WTC11 (cell line): ENCODE measurements around the gene ZNF484. TPM values are rescaled to one million over a fixed set of nuclear protein-coding genes. Genes with fewer than 3 reads are reported as not detected.
"Not testable (repeated sequence)": the region's sequence is repeated elsewhere in the genome, so short reads cannot be mapped to it uniquely, and the experiment has no call there.

Source experiments
- ATAC-seq: fragments of 200-7000 bp; cut with Tn5 transposase; 2 replicates; pipeline ENCODE4 v1.10.0; 2021; ENCODE audit warnings: mild to moderate bottlenecking, moderate library complexity
- CTCF ChIA-PET: fragments of 300-600 bp; sonication (Branson Sonifier 250); formaldehyde crosslinking; loops from one replicate; lab custom pipeline; 2021; ENCODE audit warnings: antibody characterized with exemption; lab: Charles Lee
- POLR2A ChIA-PET: fragments of 350-600 bp; sonication (Branson Sonifier 250); formaldehyde crosslinking; loops from one replicate; lab custom pipeline; 2021; ENCODE audit warnings: antibody characterized with exemption; lab: Charles Lee
- DNase-seq: peaks from one replicate; pipeline ENCODE4 v3.0.0; 2021; ENCODE audit warnings: low spot score
- H3K27ac Mint-ChIP-seq: 2 replicates; pipeline ENCODE4 v1.8.0; 2021; ENCODE audit warnings: mixed read lengths
- H3K27me3 Mint-ChIP-seq: 2 replicates; pipeline ENCODE4 v1.8.0; 2021; ENCODE audit warnings: low read depth, mild to moderate bottlenecking, moderate library complexity, mixed read lengths
- H3K36me3 Mint-ChIP-seq: 2 replicates; pipeline ENCODE4 v1.8.0; 2021; ENCODE audit warnings: mixed read lengths
- H3K4me1 Mint-ChIP-seq: 2 replicates; pipeline ENCODE4 v1.8.0; 2022; ENCODE audit warnings: mixed read lengths
- H3K4me3 Mint-ChIP-seq: 2 replicates; pipeline ENCODE4 v1.8.0; 2021; ENCODE audit warnings: mild to moderate bottlenecking, moderate library complexity, mixed read lengths
- H3K9me3 Mint-ChIP-seq: 2 replicates; pipeline ENCODE4 v1.8.0; 2021; ENCODE audit warnings: mixed read lengths
- ATF6 ChIP-seq: sonication (generic); formaldehyde crosslinking; IDR thresholded peaks from 2 replicates; pipeline ENCODE4 v1.8.1; 2023; ENCODE audit warnings: mild to moderate bottlenecking, missing genetic modification reagents
- E2F4 ChIP-seq: sonication (generic); formaldehyde crosslinking; IDR thresholded peaks from 2 replicates; pipeline ENCODE4 v1.8.1; 2022; ENCODE audit warnings: low read depth, mild to moderate bottlenecking, moderate library complexity, missing genetic modification reagents, borderline replicate concordance
- GABPB1 ChIP-seq: sonication (generic); formaldehyde crosslinking; IDR thresholded peaks from 2 replicates; pipeline ENCODE4 v1.8.1; 2023; ENCODE audit warnings: mild to moderate bottlenecking, missing genetic modification reagents
- GTF2I ChIP-seq: fragments of 250-450 bp; sonication (Bioruptor Pico); conservative IDR thresholded peaks from 2 replicates; pipeline ENCODE4 v1.4.0; 2021; ENCODE audit warnings: mild to moderate bottlenecking
- IRF1 ChIP-seq: sonication (generic); formaldehyde crosslinking; IDR thresholded peaks from 2 replicates; pipeline ENCODE4 v1.8.0; 2023; ENCODE audit warnings: missing genetic modification reagents
- NFYB ChIP-seq: sonication (generic); formaldehyde crosslinking; conservative IDR thresholded peaks from 2 replicates; pipeline ENCODE4 v1.8.0; 2022; ENCODE audit warnings: low read depth, missing genetic modification reagents
- TEAD1 ChIP-seq: sonication (generic); formaldehyde crosslinking; IDR thresholded peaks from 2 replicates; pipeline ENCODE4 v1.8.0; 2022; ENCODE audit warnings: mild to moderate bottlenecking, missing genetic modification reagents
- TEAD4 ChIP-seq: sonication (generic); formaldehyde crosslinking; IDR thresholded peaks from 2 replicates; pipeline ENCODE4 v1.8.0; 2022; ENCODE audit warnings: mild to moderate bottlenecking, missing genetic modification reagents
- ZBTB43 ChIP-seq: sonication (generic); formaldehyde crosslinking; IDR thresholded peaks from 2 replicates; pipeline ENCODE4 v1.8.1; 2023; ENCODE audit warnings: mild to moderate bottlenecking, missing genetic modification reagents
- ZNF219 ChIP-seq: sonication (generic); formaldehyde crosslinking; IDR thresholded peaks from 2 replicates; pipeline ENCODE4 v1.8.0; 2023; ENCODE audit warnings: missing genetic modification reagents, mild to moderate bottlenecking, borderline replicate concordance
- ZNF317 ChIP-seq: sonication (generic); formaldehyde crosslinking; IDR thresholded peaks from 2 replicates; pipeline ENCODE4 v1.8.1; 2023; ENCODE audit warnings: low read depth, mild to moderate bottlenecking, moderate library complexity, missing genetic modification reagents, borderline replicate concordance
- total RNA-seq: library from RNA; stranded (reverse); gene quantifications from 3 replicates; pipeline ENCODE4 v1.2.3, GENCODE V29; 2021
- TF ChIP-seq, protein P1 (sequence below): sonication (generic); formaldehyde crosslinking; IDR thresholded peaks from 2 replicates; pipeline ENCODE4 v1.8.0; 2022; ENCODE audit warnings: mild to moderate bottlenecking, missing genetic modification reagents
- TF ChIP-seq, protein P2 (sequence below): sonication (generic); formaldehyde crosslinking; IDR thresholded peaks from 2 replicates; pipeline ENCODE4 v1.8.1; 2022; ENCODE audit warnings: missing genetic modification reagents, borderline replicate concordance
- TF ChIP-seq, protein P3 (sequence below): fragments of 250-450 bp; sonication (Bioruptor Pico); IDR thresholded peaks from 2 replicates; pipeline ENCODE4 v1.9.0; 2021; ENCODE audit warnings: mild to moderate bottlenecking, borderline replicate concordance

Gene ZNF484
- total RNA-seq, 1 experiment from 2014 or later = 14.1 TPM

DNA sequence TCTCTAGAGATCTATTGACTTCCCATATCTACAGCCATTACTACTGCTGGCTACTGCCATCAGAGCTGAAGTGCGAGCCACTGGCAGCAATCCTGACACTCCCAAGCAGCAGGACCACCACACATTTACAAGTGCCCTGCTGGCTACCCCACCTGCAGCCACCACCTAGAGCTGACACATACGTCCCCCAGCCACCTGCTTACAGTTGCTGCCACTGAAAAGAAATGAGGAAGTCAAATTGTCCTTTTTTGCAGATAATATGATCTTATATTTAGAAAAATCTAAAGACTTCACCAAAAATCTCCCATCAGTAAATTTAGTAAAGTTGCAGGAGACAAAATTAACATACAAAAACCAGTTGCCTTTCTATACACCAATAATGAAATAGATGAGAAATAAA, 48.4 kb downstream of the ZNF484 start:
- Mint-ChIP-seq H3K27me3 (peaks cover 8% of the 10 kb centered on the region; the same call in 1 of the 2 replicates), H3K9me3 (peaks cover 26% of the 10 kb centered on the region), H3K4me1 (no peaks in the 10 kb centered on the region), H3K36me3 (peaks cover 31% of the 10 kb centered on the region), H3K27ac (no peak overlapping the region), H3K4me3 (no peak overlapping the region)
- no peak for TF ChIP-seq GABPB1
- TF ChIP-seq, protein P1, sequence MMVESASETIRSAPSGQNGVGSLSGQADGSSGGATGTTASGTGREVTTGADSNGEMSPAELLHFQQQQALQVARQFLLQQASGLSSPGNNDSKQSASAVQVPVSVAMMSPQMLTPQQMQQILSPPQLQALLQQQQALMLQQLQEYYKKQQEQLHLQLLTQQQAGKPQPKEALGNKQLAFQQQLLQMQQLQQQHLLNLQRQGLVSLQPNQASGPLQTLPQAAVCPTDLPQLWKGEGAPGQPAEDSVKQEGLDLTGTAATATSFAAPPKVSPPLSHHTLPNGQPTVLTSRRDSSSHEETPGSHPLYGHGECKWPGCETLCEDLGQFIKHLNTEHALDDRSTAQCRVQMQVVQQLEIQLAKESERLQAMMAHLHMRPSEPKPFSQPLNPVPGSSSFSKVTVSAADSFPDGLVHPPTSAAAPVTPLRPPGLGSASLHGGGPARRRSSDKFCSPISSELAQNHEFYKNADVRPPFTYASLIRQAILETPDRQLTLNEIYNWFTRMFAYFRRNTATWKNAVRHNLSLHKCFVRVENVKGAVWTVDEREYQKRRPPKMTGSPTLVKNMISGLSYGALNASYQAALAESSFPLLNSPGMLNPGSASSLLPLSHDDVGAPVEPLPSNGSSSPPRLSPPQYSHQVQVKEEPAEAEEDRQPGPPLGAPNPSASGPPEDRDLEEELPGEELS (CRISPR knock-in tag) = no peak
- no peak for TF ChIP-seq TEAD4 (CRISPR knock-in tag)
- TF ChIP-seq IRF1 = no peak
- no peak for TF ChIP-seq E2F4 (CRISPR knock-in tag)
- ATAC-seq = no peak
- DNase-seq = no peak
- CTCF ChIA-PET = no interaction called here
- POLR2A ChIA-PET = no interaction called here

GRCh38 chr9:92825065-92825464, 52.8 kb downstream of the ZNF484 start:
- ATAC-seq, POLR2A ChIA-PET, DNase-seq, H3K27ac Mint-ChIP-seq, H3K9me3 Mint-ChIP-seq, H3K4me1 Mint-ChIP-seq, H3K27me3 Mint-ChIP-seq, H3K4me3 Mint-ChIP-seq: not testable (repeated sequence)
- CTCF ChIA-PET = interaction anchor here (1.6 kb wide), 1 partner anchor 16 kb away, joined by 5 read pairs; no protein-coding TSS in a partner anchor
- H3K36me3 Mint-ChIP-seq = peaks cover 12% of the 10 kb centered on the region

DNA sequence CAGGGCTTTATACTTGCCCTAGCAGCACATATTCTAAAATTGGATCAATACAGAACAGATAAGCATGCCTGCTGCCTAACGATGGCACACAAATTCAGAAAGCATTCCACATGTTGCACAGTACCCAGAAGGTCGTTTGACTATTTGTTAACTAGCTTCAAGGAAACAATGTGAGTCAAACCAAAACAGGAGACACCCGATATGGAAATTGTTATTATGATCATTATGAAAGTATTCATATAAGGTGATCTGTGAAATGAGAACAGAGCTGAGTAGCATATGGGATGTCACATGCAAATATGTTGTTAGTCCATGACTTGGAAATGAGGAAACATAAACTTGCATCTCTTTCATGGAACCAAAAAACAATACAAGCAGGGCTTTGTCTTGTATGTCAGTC, 56.9 kb downstream of the ZNF484 start:
- ChIA-PET CTCF (no interaction called here), POLR2A (no interaction called here)
- no peak overlapping the region for H3K27ac Mint-ChIP-seq
- H3K27me3 Mint-ChIP-seq = no peaks in the 10 kb centered on the region
- H3K9me3 Mint-ChIP-seq = no peaks in the 10 kb centered on the region
- no peaks in the 10 kb centered on the region for H3K36me3 Mint-ChIP-seq
- DNase-seq = no peak
- H3K4me3 Mint-ChIP-seq = no peak overlapping the region
- peaks cover 6% of the 10 kb centered on the region for H3K4me1 Mint-ChIP-seq
- ATAC-seq = no peak
- TF ChIP-seq NFYB (CRISPR knock-in tag) (no peak), ZBTB43 (CRISPR knock-in tag) (no peak), ZNF317 (CRISPR knock-in tag) (no peak), TEAD1 (CRISPR knock-in tag) (no peak), ATF6 (no peak), GTF2I (CRISPR knock-in tag) (no peak), ZNF219 (CRISPR knock-in tag) (no peak)
- TF ChIP-seq, protein P2, sequence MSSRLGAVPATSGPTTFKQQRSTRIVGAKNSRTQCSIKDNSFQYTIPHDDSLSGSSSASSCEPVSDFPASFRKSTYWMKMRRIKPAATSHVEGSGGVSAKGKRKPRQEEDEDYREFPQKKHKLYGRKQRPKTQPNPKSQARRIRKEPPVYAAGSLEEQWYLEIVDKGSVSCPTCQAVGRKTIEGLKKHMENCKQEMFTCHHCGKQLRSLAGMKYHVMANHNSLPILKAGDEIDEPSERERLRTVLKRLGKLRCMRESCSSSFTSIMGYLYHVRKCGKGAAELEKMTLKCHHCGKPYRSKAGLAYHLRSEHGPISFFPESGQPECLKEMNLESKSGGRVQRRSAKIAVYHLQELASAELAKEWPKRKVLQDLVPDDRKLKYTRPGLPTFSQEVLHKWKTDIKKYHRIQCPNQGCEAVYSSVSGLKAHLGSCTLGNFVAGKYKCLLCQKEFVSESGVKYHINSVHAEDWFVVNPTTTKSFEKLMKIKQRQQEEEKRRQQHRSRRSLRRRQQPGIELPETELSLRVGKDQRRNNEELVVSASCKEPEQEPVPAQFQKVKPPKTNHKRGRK (CRISPR knock-in tag) = no peak
- TF ChIP-seq, protein P1 (CRISPR knock-in tag) = no peak
- TF ChIP-seq, protein P3, sequence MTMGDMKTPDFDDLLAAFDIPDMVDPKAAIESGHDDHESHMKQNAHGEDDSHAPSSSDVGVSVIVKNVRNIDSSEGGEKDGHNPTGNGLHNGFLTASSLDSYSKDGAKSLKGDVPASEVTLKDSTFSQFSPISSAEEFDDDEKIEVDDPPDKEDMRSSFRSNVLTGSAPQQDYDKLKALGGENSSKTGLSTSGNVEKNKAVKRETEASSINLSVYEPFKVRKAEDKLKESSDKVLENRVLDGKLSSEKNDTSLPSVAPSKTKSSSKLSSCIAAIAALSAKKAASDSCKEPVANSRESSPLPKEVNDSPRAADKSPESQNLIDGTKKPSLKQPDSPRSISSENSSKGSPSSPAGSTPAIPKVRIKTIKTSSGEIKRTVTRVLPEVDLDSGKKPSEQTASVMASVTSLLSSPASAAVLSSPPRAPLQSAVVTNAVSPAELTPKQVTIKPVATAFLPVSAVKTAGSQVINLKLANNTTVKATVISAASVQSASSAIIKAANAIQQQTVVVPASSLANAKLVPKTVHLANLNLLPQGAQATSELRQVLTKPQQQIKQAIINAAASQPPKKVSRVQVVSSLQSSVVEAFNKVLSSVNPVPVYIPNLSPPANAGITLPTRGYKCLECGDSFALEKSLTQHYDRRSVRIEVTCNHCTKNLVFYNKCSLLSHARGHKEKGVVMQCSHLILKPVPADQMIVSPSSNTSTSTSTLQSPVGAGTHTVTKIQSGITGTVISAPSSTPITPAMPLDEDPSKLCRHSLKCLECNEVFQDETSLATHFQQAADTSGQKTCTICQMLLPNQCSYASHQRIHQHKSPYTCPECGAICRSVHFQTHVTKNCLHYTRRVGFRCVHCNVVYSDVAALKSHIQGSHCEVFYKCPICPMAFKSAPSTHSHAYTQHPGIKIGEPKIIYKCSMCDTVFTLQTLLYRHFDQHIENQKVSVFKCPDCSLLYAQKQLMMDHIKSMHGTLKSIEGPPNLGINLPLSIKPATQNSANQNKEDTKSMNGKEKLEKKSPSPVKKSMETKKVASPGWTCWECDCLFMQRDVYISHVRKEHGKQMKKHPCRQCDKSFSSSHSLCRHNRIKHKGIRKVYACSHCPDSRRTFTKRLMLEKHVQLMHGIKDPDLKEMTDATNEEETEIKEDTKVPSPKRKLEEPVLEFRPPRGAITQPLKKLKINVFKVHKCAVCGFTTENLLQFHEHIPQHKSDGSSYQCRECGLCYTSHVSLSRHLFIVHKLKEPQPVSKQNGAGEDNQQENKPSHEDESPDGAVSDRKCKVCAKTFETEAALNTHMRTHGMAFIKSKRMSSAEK (CRISPR knock-in tag) = no peak
